Ureter (tissue), 1 donor: Measurements from ENCODE around the gene NPL. TPM values are rescaled to one million over a fixed set of nuclear protein-coding genes. Genes with fewer than 3 reads are reported as not detected.

Experiments
- DNase-seq: peaks from one replicate; pipeline ENCODE4 v3.0.0-alpha.2; 2020; ENCODE audit warnings: low spot score
- total RNA-seq: library from RNA; stranded (reverse); gene quantifications from one replicate; pipeline ENCODE4 v1.2.4, GENCODE V29; 2023
- donor health status: DM: yes; HTN: yes; CAD: no.

Gene NPL
- total RNA-seq, 1 donor from 2014 or later: 25.6 TPM

DNA sequence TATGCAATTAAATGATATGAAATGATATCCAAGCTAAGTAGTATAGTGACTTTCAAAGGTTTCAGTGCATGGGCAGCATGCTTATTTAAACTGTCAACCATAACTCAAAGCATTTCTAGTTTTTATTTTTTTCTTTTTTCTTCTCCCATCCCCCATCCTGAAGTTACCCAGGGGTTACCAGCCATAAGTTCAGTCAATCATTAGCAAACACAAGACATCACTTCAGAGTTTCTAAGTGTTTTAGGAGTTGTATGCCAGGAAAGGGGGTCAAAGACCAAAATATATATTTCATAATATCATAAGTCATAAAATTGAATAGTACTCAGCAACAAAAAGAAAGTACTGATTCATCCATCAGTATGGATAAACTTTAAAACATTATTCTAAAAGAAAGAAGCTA is 78.3 kb downstream of the NPL start:
- DNase-seq: no peak

DNA sequence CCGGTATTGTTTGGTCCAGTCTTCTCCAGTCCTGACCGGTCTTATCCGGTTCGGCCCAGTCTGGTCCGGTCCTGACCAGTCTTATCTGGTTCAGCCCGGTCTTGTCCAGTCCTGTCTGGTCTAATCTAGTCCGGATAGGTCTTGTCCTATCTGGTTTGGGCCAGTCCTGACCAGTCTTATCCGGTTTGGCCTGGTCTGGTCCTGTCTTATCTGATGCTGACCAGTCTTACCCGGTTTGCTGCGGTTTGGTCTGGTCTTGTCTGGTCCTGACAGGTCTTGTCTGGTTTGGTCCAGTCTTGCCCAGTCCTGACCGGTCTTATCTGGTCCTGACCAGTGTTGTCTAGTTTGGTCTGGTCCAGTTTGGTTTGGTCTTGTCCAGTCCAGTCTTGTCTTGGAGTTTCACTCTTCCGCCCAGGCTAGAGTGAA is 79.7 kb downstream of the NPL start:
- DNase-seq: no peak

DNA sequence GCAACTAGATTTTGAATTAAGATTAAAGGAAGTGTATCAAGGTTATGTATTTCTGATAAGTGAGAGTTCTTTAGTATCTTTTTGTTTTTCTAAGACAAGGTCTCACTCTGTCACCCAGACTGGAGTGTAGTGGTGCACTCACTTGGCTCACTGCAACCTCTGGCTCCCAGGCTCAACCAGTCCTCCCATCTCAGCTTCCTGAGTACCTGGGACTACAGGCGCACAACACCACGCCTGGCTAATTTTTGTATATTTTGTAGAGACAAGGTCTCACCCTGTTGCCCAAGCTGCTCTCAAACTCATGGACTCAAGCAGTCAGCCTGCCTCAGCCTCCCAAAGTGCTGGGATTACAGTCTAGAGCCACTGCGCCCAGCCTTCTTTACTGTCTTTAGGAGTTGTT is 83.3 kb downstream of the NPL start:
- no peak for DNase-seq

DNA sequence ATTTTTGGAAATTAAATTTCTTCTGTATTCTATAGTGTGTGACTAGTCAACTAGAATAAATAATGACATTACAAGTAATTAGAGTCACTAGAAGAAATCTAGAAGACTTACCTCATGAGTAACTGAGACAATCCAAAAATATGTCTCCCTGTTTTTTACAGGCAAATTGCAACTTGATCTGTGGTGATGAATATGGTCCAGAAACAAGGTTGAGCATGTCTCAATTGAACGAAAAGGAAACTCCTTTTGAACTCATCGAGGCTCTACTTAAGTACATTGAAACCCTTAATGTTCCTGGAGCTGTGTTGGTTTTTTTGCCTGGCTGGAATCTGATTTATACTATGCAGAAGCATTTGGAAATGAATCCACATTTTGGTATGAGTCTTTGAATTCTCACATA is 86.3 kb downstream of the NPL start:
- no peak for DNase-seq

- no peak for DNase-seq
Measured at GRCh38 chr1:182877331-182877730, 87.8 kb downstream of the NPL start.

DNA sequence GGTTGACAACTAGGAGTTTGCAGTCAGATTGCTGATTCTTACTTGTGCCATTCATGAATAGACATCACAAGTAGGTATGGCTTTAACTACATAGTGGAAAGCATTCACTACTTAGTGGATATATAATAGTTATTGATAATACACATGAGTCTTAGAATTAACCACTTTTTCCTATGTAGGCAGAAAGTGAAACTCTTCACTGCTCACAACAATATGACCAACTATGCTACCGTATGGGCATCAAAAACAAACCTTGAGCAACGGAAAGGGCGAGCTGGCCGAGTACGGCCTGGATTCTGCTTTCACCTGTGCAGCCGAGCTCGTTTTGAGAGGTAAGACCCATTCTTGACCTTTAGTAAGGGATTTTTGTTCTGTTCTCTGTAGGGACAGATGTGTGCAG is 88.3 kb downstream of the NPL start:
- DNase-seq: no peak

Other genes with a start within 250 kb of the NPL start
- gene RNASEL, start 200.5 kb upstream of the NPL start, total RNA-seq: 15.0 TPM
- 22.4 TPM for gene RGS16, start 185.4 kb upstream of the NPL start, total RNA-seq
- not detected for gene RGS8, start 105.2 kb upstream of the NPL start, total RNA-seq
- 181 TPM for gene DHX9, start 49.6 kb downstream of the NPL start, total RNA-seq
- gene SHCBP1L, start 163.4 kb downstream of the NPL start, total RNA-seq: not detected
- gene LAMC1, start 233.6 kb downstream of the NPL start, total RNA-seq: 111 TPM